Stimulated activated CD8-positive, alpha-beta memory T cell treated with anti-CD3 and anti-CD28 coated beads, Interleukin-4, amount 100 ng/mL, for 24 hours (primary cell): ENCODE results near the gene DERL2.

Experiments
- DNase-seq: peaks from one replicate; pipeline ENCODE4 v3.0.0-alpha.2; 2020; ENCODE audit warnings: low read depth

Gene DERL2

DNA sequence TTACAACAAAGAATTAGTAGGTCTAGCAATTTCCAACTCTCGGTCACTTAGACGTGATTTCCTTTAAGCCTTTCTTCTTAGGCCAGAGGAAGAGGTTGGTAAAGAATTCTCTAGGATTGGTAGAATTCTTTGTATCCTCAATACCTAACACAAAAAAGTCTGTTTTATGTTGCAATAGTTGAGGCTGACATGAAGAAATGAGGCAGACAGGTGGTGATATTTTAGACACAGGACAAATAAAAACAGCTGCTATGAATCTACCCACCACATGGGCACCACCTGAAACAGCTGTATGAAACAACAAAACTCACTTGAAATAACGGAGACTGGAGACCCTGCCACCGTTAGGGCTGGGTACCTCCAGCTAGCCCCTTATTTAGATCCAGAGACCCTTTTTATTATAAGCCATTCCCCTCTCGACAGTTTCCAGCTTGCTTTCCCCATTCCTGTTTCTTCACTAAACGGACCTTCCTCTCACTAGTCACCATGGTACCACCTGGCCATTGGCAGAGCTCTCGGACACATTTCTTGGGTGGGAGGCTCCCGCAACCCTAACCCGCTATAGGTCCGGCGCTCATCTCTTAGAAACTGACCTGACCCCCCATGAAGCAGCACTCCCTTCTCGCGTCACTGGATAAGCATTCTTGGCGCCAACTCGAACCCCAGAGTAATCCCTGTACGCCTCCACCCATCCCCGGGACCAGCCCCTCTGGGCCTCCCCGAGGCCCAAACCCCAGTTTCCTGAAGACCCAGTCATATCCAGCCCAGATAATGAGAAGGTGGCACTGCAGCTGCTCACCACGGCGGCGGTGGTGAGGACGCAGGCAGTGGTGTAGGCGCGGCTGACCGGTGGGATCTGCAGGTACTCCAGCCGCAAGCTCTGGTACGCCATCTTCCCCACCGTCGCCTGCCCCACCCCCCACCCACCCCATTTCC, at the start of gene DERL2:
TSS of gene DERL2 (minus strand) at position 909 of the 936 bp plus-strand sequence. CDS start at position 892, 17 bp downstream.
- no peak for DNase-seq

DNA sequence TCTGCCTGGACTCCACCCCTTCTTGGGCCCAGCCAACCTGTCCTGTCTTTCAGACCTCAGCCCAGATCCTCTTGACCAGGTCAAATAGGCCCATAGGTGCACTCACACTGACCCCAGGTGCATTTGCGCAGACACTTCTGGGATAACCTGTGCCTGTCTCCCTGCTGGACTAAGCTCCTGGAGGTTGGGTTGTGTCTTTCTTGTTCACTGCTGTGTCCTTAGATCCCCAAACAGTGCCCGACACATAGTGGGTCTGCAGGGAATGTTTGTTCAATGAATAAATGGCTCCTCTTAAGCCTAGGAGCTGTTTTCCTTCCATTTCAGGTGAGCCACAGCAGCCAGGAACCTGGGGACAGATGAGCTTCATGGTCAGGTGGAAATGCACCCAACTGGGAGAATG, 49.5 kb upstream of the DERL2 start:
- DNase-seq, result no peak

DNA sequence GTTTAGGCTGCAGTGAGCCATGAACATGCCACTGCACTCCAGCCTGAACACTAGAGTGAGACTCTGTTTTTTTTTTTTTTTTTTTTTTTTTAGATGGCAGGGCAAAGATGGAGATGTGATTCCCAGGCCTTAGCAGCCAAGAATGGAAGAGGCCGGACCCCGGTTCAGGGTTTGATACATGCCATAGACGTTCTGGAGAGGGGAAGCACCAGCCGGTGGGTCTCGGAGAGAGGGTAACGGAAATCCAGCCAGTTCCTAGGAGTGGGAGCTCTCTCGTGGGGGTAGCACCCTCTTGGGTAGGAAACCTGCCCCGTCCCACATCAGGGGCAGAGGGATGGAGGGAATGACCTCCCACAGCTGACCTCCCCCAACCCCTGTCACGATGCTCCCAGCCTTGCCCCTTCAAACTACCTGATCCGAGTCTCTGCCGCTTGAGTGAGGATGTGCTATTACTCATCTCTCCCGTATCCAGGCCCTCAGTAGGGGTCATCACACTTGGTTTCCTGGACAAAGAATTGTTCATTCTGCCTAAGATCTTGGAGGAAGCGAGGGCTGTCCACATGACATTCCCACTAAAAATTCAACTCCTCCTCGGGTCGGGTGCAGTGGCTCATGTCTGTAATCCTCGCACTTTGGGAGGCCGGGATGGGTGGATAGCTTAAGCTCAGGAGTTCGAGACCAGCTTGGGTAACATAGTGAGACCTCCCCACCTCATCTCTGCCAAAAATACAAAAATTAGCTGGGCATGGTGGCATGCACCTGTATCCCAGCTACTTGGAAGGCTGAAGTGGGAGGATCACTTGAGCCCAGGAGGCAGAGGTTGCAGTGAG, 47.7 kb upstream of the DERL2 start:
- DNase-seq, result no peak

DNA sequence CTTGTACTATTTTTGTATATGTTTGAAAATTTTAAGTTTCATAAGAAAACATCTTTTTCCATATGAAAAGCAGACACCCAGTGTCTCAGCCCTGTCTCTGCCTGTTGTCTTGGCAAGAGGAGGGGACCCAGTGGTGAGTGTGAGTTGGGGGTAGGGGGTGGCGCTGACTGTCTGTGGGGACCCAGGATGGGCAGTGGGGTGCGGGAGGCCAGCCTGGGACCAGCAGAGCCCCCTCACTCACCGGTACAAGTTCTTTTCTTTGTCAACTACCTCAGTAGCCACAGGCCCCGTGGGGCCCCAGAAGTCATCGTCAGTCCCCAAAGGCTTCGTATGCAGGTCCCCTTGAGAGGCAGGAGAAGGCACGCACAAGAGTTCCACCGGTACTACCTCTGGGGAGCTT, 46.6 kb upstream of the DERL2 start:
- no peak for DNase-seq

DNA sequence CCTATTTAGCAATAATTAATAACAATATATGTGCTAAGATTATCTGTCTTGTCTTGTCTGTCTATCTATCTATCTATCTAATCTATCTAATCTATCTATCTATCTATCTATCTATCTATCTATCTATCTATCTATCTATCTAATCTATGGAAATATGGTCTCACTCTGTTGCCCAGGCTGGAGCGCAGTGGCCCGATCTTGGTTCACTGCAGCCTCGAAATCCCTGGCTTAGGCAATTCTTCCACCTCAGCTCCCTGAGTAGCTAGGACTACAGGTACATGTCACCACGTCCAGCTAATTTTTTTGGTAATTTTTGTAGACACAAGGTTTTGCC, 45.1 kb upstream of the DERL2 start:
- no peak for DNase-seq

DNA sequence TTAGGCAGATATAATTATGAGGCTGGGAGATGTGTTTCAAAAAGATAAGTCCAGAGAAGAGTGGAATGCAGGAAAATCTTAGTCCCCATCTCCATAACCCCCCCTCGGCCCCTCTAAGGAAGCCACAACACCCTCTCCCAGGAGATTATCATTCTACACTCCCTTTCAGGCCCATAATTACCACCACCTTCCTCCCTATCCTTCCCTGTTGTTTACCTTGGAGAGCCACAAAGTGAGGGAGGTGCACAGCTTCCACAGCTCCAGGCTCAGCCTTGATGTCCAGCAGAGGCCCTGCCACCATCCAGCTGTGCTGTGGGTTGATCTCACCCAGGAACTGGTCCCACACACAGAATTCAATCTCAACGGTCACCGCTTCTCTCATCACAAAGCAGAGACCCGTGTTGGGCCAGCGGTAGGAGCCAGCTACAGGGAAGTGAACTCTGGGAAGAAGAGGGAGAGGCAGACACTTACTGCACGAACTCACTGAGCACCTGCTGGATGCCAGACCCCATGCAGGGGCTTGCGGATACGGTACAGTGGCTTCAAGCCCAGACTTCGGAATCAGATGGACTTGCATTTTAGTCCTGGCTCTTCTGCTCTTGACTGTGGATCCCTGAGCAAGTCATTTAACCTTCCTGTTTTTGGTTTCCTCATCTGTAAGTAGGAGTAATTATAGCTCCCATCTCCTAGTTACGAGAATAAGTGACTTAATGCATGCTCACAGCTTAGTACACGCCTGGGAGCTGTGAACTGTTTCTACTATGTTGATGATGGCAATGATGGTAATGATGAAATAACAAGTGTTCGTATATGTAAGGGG, 44.5 kb upstream of the DERL2 start:
- no peak for DNase-seq

DNA sequence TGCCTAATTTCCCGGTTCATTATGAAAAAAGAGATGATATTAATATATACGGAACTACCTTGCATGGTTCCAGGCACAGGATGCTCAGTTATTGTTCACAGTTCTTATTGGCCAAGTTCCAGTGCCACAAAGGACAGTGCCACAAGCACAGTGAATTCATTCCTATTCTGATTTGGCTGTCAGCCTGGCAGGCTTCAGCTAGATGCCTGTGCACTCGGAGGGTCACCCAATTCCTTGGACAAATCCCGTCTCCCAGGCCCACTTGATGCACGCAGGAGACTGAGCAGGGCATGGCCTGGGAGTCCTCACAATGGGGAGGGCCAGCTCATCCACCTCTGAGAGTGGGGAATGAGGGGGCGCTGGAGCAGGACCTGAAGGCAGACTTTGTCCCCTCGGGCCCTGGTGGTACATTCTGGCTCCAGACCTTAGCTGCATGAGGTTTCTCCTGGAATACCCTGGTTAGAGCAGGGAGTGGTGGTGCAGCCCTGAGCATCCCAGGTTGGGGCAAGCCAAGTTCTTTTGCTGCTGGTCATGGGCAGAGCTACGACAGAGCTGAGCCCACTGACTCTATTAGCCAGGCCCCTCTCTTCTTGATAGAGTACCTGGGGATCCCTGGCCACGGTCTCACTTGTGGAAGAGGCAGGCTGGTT, 41.7 kb upstream of the DERL2 start:
- no peak for DNase-seq

DNA sequence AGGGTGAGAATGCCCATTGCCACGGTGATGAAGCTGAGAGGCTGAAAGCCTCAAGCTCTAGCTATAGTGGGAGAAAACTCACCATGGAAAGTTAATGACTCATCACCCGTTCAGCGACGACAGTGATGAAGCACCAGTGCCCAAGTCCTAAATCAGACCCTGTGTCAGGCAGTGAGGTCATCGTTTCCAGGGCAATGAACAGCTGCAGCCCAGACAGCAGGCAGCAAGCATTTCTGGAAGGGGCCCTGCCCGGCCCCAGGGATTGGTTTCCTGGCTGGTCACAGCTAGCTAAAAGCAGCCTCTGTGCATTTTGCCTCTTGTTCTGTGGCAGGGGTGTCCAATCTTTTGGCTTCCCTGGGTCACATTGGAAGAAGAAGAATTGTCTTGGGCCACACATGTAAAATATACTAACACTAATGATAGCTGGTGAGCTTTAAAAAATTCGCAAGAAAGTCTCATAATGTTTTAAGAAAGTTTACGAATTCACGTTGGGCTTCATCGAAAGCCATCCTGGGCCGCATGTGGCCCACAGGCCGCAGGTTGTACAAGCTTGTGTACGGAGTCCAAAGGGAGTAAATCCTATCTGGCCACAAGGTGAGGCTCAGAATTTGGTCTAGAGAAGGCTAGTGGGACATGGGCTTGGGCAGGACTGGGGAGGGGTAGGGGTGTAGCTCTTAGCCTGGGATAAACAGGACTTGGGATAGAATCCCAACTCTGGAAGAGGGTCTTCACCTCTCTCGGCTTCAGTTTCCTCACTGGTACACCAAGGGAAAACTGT, 41.0 kb upstream of the DERL2 start:
- peak; percentile 47 for DNase-seq

DNA sequence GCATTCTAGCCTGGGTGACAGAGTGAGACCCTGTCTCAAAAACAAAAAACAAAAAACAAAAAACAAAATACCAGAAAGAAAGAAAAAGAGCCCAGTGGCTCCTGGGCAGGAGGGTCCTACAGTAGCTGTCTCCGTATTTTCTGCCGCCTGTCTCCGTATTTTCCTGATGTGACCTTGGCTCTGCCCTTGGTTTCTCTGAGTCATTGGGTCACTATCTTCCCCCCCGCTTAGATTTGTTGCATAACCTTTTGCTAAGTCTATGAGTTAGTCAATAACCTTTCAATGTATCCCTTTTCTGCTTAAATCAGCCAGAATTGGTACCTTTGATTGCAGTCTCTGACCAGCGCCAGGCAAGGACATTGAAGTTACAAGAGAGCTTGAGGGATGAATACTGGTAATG, 37.3 kb upstream of the DERL2 start:
- DNase-seq, result no peak

DNA sequence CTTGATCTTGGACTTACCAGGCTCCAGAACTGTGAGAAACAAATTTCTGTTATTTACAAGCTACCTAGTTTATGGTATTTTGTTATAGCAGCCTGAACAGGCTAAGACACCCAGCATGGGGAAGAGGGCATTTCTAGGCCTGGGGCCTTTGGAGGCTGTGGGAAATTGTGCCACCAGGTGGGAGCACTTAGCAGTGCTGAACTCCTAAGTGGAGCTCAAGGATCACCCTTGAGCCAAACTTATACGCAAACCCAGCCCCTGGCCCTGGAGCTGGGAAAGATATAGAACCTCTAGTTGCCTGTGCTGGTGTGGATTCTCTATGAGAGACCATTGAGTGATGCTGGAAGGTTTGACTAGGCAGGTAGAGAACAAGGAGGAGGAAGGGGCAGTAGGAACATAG, 36.5 kb upstream of the DERL2 start:
- no peak for DNase-seq

DNA sequence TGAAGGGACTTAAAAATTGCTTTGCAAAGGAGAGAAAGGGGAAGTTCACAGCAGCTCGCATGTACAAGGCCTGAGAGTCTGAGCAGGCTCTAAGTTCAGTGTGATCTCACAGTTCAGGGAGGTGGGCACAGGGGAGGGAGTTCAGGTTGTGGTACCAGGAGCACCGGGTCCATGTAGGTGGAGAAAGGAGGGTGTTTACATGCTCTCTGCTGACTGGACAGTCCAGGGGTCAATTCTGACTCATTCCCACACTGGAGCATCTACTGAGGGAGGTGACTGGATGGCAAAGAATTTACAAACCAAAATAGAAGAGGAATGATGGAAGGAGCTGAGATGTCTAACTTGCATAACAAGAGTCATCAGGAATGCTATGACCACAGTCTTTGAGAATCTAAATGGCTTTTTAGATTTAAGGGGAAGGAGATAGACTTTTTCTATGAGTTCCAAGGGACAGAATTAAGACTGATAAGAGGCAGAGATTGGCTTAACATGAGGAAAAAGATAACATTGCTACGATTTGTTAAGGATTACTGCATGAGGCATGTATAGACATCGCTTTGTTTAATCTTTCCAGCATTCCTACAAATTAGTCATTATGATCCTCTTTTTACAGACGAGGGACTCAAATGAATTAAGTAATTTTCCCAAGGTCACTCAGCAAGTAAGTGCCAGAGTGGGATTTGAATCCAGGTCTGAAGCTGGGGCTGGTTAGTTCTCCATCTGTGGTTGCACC, 30.2 kb upstream of the DERL2 start:
- DNase-seq, result no peak

DNA sequence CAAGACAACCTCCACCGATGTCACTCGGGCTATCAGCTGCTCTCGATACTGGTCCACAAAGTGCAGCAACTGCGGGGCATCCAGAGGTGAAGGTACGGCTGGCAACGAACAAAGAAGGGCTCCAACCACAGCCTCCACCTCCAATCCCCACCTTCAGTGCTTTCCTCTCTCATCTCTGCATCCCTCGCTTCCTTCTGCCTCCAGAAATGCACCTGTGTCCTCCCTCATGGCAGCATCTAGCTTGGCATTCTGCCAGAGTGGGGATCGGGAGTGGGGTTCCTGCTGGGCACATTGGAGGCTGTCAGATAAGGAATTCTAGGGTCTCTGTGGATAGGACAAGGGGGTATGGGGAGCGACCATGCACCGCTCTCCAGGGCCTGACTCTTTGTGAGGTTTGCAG, 29.0 kb upstream of the DERL2 start:
- no peak for DNase-seq

DNA sequence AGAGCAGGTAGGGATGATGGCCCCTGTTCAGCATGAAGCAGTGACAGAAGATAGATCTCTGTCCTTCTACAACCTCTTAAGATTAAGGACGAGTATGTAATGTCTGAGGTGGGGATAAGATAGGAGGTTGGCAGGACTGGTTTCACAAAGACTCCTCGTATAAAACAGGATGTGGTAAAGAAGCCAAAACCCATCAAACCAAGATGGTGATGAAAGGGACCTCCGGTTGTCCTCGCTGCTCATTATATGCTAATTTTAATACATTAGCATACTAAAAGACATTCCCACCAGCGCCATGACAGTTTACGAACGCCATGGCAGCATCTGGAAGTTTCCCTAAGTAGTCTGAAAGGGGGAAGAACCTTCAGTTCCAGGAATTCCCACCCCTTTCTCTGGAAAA, 27.6 kb upstream of the DERL2 start:
- DNase-seq, result no peak

DNA sequence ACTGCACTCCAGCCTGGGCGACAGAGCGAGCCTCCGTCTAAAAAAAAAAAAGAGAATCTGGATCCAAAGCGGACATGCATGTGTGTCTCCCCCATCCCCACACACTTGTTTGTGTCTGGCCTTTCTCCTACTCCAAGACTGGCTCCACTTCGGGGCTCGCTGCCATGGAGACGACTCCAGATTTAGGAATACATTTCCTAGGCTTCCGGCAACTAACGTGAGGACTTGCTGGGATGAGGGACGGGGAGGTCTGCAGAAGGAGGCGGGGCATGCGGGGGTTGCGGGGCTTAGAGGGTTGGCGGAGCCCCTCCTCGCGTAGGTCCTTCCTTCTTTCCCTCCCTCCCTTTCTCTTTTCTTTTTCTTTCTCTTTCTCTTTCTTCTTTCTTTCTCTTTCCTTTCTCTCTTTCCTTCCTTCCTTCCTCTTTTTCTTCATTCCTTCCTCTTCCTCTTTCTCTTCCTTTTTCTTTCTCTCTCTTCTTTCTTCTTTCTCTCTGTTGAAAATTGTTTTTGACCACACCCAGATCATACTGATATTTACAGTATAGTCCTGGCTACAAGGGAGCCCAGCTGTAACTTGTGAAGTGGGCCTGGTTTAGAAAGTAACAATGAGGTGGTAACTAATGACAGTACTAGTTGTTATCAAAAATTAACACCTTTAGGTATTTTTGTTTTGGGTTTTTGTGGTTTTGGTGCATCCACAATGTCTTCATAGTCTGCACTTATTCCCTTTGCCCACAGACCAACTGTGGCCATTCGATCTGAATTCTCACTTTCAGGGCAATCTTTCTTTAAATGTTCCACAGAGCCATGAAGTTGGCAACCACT, 25.6 kb upstream of the DERL2 start:
- no peak for DNase-seq

DNA sequence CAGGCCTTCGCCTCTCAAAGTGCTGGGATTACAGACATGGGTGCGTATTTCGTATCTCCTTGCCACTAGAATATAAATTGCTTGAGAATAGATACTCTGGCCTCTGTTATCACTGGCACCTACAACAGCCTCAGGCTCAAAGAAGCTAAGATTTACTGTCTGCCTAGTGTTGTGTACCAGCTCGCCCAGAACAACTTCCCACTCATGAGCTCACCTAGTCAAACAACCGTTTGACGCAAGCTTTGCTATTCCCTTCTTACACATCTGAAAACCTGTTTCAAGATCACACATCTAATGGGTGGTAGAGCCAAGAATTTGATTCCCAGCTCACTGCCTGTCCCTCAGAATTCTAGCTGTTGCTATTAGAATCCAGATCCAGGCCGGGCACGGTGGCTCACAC, 24.8 kb upstream of the DERL2 start:
- DNase-seq, result no peak

DNA sequence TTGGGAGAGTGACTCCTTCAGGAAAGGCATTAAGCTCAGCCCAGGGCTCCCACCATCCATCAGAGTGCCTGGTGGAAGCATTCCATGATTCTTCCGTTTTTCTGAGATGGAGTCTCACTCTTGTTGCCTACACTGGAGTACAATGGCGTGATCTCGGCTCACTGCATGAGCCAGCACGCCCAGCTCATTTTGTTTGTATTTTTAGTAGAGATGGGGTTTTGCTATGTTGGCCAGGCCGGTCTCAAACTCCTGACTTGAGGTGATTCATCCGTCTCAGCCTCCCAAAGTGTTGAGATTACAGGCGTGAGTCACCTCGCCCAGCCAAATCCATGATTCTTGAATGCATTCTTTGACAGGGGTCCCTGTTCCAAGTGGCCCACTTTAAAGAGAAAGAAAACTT, 23.5 kb upstream of the DERL2 start:
- DNase-seq, result no peak

DNA sequence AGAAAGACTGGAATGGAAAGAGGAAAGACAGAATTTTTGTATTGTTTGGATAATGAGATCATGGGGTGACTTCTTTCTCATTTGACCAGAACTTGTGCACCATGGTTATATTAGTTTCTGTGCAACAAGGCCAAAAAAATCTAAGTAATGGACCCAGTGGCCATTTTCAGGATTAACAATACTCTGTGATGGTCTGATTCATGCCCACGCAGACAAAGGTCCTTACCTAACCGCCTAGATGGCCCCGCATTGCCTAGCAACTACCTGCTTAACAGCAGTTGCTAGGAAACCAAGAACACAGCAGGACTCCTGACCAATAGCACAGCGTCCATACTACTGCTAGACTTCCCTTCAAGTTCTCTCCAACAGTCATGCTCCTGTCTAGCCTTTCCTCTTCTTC, 22.8 kb upstream of the DERL2 start:
- no peak for DNase-seq

DNA sequence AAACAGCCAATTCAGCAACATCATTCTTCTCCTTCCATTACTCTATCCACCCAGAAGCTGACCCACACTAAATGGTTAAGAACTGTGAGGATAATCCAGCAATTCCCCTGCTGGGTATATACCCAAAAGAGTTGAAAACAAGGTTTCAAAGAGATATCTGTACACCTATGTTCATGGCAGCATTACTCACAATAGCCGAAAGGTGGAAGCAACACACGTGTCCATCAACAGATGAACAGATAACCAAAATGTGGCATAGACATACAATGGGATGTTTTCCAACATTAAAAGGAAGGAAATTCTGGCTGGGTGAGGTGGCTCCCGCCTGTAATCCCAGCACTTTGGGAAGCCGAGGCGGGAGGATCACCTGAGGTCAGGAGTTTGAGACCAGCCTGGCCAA, 20.3 kb upstream of the DERL2 start:
- no peak for DNase-seq

DNA sequence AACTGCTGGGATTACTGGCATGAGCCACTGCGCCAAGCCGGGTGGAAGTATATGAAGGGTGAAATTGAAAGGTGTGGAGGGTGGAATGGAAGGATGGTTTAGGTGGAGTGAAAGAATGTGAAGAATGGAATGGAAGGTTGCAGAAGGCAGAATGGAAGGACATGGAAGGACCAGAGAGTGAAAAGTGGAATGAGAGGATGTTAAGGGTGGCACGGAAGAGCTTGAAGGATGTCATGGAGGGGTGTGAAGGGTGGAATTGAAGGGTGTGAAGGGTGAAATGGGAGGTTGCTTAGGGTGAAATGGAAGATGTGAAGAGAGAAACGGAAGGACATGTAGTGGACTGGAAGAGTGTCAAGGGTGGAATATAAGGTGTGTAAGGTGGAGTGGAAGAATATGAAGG, 16.6 kb upstream of the DERL2 start:
- DNase-seq, result no peak

DNA sequence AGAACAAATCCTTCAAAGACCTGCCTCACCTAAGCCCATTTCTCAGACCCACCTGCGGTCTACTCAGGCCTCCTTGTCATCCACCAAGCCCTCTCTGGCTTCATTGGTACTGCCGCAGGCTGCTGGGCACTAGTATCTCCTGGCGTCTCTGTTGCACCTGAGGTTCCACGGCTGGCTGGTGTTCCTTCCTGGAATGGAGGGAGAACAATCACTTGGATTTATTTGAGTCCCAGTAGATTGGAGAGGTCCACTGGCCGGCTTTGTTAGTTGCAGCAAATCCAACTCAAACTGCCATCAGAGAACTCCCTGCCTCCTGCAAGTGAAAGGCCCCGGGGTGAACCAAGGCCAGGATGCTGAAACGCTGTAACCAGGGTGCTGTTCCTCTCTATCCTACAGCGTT, 15.7 kb upstream of the DERL2 start:
- no peak for DNase-seq
